GM12891 (cell line): Measurements from ENCODE around the gene SPIRE2.
"Not testable (repeated sequence)": the region's sequence is repeated elsewhere in the genome, so short reads cannot be mapped to it uniquely, and the experiment has no call there.

Experiments
- DNase-seq: peaks from one replicate; pipeline ENCODE4 v3.0.0; 2011; ENCODE audit warnings: low spot score; ENCODE audit not compliant: insufficient read length
- FAIRE-seq: peaks from 2 replicates; lab custom pipeline; 2011; peaks lifted over from hg19 to GRCh38; lab: Jason Lieb, UNC
- PAX5 ChIP-seq: IDR thresholded peaks from 2 replicates; pipeline ENCODE4 v1.6.1; 2011; ENCODE audit warnings: low read length, moderate library complexity, mild to moderate bottlenecking; ENCODE audit not compliant: insufficient read depth, severe bottlenecking
- POLR2A ChIP-seq: IDR thresholded peaks from 2 replicates; pipeline ENCODE4 v1.6.1; 2011; ENCODE audit warnings: low read depth, low read length, control low read depth
- POLR2AphosphoS5 ChIP-seq: IDR thresholded peaks from 2 replicates; pipeline ENCODE4 v1.6.1; 2011; ENCODE audit warnings: low read depth, low read length, control low read depth
- POU2F2 ChIP-seq: IDR thresholded peaks from 2 replicates; pipeline ENCODE4 v1.6.1; 2011; ENCODE audit warnings: low read depth, mild to moderate bottlenecking, control low read depth, low read length, moderate library complexity
- SPI1 ChIP-seq: IDR thresholded peaks from 2 replicates; pipeline ENCODE4 v1.6.1; 2011; ENCODE audit warnings: low read depth, low read length, control low read depth
- TAF1 ChIP-seq: IDR thresholded peaks from 2 replicates; pipeline ENCODE4 v1.6.1; 2011; ENCODE audit warnings: low read depth, low read length, control low read depth

SPIRE2 gene

DNA sequence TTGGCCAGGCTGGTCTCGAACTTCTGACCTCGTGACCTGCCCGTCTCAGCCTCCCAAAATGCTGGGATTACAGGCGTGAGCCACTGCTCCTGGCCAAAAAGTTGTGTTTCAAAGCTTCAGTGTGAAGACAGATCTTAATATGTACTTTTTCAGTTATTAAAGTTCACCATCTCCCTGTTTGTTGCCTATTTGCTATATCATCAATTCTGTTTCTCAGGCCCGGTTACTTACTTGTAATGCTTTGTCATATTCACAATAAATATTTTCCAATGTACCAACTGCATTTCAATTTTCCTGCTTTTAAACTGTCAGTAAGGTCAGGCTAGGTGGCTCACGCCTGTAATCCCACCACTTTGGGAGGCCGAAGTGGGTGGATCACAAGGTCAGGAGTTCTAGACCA, 34.3 kb upstream of the SPIRE2 start:
- FAIRE-seq (no peak), DNase-seq (no peak)
- no peak for TF ChIP-seq POLR2A
- TF ChIP-seq SPI1 = no peak
- TF ChIP-seq TAF1 = no peak
- no peak for TF ChIP-seq POLR2AphosphoS5
- TF ChIP-seq POU2F2 = no peak
- no peak for TF ChIP-seq PAX5

DNA sequence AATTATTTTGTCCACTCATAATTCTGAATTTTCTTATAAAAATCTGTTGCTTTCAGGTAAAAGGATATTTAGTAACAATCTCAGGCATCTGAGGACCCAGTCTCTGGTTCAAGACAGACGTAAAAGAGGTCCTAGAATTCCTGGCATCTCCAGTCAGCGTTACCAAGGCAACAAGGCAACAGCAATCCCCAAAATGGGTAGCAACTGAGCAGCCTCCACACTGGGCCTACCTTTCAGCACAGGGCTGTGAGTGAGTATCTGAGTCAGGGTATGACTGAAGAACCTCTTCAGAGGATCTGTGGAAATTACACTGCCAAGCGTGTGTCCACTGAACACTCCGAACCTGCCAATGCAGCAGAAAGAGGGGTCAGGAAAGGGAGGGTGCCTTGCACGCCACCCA, 32.6 kb upstream of the SPIRE2 start:
- TF ChIP-seq TAF1 (no peak), PAX5 (no peak), POU2F2 (no peak), POLR2AphosphoS5 (no peak), SPI1 (no peak), POLR2A (no peak)
- FAIRE-seq (no peak), DNase-seq (no peak)

DNA sequence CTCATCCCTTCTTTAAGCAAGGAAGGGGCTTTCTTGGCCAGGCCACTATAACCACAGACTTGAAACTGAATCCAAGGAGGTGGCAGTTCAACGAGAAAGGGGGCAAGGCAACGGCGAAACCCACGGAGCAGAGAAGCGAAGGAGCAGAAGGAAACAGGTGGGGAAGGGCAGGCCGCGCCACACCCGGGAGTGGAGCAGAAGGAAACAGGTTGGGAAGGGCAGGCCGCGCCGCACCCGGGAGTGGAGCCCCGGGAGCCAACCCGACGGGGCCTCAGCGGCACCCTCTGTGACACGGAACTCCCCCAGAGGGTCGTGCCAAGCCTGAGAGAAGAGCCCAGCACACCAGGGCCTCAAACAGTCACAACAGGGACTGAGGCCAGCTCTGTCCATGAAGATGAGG, 32.2 kb upstream of the SPIRE2 start:
- no peak for TF ChIP-seq POLR2A
- TF ChIP-seq POU2F2 = no peak
- DNase-seq (no peak), FAIRE-seq (no peak)

DNA sequence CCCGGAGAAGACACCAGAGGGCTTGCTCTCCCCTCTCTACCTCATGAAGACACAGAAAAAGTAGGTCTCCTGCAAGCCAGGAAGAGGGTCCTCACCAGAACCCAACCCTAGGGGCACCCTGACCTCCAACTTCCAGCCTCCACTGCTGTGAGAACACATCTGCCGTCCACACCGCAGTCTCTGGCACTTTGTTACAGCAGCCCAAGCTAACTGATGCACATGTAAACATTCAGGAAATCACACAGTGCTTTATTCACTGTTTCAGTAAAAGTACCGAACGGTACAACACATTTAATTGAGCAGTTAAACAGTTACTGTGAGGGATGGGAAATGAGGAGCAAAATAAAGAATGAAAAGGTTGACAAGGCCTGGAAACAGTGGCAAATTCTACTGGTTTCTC, 30.1 kb upstream of the SPIRE2 start:
- FAIRE-seq (no peak), DNase-seq (no peak)
- no peak for TF ChIP-seq TAF1
- no peak for TF ChIP-seq SPI1
- TF ChIP-seq PAX5 = no peak
- TF ChIP-seq POLR2AphosphoS5 = no peak
- no peak for TF ChIP-seq POLR2A
- no peak for TF ChIP-seq POU2F2

DNA sequence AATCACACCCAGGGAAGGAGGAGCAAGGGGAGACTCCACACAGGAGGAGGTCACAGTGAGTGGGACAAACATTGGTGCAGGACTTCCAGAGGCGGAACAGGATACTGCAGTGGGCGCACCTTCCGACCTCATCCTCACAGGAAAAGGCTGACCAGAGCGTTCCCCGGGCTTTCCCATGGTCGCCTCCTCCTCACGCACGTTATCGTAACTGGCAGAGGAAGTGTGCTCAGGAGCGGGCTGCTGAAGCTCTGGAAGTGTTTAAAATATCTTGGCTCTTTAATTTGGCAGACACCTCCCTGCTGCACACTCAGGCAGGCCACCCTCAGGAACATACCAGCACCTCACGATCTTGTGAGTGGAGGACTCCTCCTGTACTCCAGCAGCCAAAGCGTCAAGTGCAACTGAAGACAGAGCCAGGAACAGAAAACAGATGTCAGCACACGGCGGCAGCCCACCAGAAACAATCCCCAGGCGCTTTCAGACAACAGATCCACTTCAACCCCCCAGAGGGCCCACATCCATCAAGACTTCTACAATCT, 29.4 kb upstream of the SPIRE2 start:
- FAIRE-seq = no peak
- no peak for DNase-seq
- TF ChIP-seq POLR2A (no peak), POU2F2 (no peak), POLR2AphosphoS5 (no peak), PAX5 (no peak), SPI1 (no peak), TAF1 (no peak)

DNA sequence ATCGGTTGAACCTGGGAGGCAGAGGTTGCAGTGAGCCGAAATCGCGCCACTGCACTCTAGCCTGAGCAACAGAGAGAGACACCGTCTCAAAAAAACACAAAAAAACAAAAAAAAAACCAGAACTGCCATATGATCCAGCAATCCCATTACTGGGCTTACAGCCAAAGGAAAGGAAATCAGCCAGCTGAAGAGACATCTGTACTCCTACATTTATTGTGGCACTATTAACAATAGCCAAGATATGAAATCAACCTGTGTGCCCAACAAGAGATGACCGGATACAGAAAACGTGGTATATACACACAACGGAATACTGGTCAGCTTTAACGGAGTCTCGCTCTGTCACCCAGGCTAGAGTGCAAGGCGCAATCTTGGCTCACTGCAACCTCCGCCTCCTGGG, 26.5 kb upstream of the SPIRE2 start:
- FAIRE-seq (no peak), DNase-seq (no peak)
- TF ChIP-seq PAX5 = no peak
- TF ChIP-seq POU2F2 = no peak
- no peak for TF ChIP-seq POLR2AphosphoS5
- no peak for TF ChIP-seq TAF1
- no peak for TF ChIP-seq SPI1
- TF ChIP-seq POLR2A = no peak

DNA sequence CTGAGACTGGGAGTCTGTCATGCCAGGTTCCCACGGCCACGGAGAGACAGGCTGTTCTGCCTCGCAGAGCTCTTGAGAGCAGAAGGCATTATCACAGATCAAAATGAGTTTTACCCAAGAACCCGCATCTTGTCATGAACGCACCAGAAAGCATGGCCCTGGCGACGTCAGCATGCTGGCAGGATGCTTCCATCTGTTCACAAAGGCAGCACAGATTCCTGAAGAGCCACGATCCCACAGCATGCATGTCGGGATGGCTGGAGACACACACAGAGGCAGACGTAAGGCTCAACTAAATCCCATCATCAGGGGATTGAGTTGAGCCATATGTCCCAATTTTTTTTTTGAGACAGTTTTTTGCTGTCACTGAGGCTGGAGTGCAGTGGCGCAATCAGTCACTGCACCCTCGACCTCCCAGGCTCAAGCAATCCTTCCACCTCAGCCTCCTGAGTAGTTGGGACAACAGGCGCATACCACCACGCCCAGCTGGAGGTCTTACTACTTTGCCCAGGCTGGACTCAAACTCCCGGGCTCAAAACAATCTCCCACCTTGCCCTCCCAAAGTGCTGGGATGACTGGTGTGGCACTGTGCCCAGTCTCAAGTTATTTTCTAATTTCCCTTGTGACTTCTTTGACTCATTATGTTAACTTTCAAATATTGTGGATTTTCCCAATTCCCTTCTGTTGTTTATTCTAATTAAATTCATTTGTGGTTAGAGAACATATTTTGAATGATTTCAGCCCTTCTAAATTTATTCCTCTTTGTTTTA, 23.0 kb upstream of the SPIRE2 start:
- DNase-seq = no peak
- TF ChIP-seq SPI1 = no peak
- no peak for TF ChIP-seq POLR2A
- no peak for TF ChIP-seq PAX5
- TF ChIP-seq TAF1 = no peak
- TF ChIP-seq POLR2AphosphoS5 = no peak
- FAIRE-seq = no peak

DNA sequence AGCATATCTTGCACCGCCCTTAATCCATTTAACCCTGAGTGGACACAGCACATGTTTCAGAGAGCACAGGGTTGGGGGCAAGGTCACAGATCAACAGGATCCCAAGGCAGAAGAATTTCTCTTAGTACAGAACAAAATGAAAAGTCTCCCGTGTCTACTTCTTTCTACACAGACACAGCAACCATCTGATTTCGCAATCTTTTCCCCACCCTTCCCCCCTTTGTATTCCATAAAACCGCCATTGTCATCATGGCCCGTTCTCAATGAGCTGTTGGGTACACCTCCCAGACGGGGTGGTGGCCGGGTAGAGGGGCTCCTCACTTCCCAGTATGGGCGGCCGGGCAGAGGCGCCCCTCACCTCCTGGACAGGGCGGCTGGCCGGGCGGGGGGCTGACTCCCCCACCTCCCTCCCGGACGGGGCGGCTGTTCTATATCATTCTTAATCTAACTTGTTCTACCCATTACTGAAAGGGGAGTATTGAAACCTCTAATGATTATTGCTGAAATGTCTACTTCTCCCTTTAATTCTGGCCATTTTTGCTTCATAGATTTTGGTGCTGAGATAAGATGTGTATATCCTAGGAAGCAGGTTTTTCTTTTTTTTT, 21.6 kb upstream of the SPIRE2 start:
- DNase-seq, FAIRE-seq: not testable (repeated sequence)

DNA sequence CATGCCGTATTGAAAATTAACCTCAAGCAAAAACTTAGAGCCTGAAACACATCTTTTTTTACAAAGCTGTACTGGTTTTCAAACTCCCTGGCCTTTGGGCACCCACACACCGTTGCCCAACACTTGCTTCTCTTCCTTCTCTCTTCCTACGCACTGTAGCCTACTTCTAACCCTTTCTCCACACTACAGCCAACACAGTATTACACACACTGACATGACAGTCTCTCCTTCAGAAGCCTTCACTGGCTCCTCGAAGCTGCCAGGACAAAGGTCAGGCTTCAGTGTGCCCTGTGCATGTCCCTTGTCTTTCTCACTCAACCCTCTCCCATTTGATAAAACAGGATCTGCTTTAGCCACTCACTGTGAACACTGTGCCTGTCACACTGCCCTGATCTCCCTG, 19.8 kb upstream of the SPIRE2 start:
- TF ChIP-seq TAF1 (no peak), POLR2A (no peak), POU2F2 (no peak), SPI1 (no peak), POLR2AphosphoS5 (no peak)
- no peak for FAIRE-seq

DNA sequence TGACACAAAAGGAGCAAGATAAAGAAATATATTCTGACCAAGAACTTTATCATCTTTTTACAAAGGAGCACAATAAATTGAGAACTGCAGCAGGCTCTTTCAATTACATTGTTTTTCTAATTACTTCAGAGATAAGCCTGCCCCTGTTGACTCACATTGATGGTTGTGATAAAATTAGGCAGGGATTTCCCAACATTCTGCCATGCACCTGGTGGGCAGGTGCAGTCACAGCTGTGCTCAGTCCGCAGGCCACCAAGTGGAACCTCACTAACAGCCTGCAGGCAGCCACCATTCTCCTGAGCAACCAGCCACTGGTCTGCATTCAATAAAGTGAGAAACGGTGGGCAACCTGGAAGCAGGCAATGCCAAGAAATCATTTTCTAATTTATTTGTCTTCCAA, 17.0 kb upstream of the SPIRE2 start:
- no peak for TF ChIP-seq TAF1
- TF ChIP-seq POLR2AphosphoS5 = no peak
- TF ChIP-seq SPI1 = no peak
- no peak for TF ChIP-seq PAX5
- no peak for TF ChIP-seq POLR2A
- TF ChIP-seq POU2F2 = no peak
- DNase-seq (no peak), FAIRE-seq (no peak)

More for the DNA sequence above, 19.8 kb upstream of the SPIRE2 start:
- DNase-seq = no peak
